ENCODE data around the gene HAUS3. TPM values are rescaled to one million over a fixed set of nuclear protein-coding genes. Genes with fewer than 3 reads are reported as not detected.

Gene HAUS3
- total RNA-seq, 2 donors from 2014 or later: 3.7 to 4.1 TPM

- peak; percentile 76 for DNase-seq (ENCODE audit: low spot score)
- no peaks in the 10 kb centered on the region for H3K9me3 ChIP-seq
- H3K27ac ChIP-seq: peak overlapping the region; percentile 44 to 69
- no peak overlapping the region for H3K4me3 ChIP-seq
- no peaks in the 10 kb centered on the region for H3K36me3 ChIP-seq
- no peak for TF ChIP-seq CTCF (IDR thresholded peaks at IDR 0.05)
- peaks cover 0 to 55% of the 10 kb centered on the region in 2 donors for H3K4me1 ChIP-seq
- no peaks in the 10 kb centered on the region for H3K27me3 ChIP-seq
These were observed 24.3 kb upstream of the HAUS3 start for GRCh38 chr4:2266181-2266580.

GRCh38 chr4:2265113-2266110, 23.5 kb upstream of the HAUS3 start:
- H3K36me3 ChIP-seq: no peaks in the 10 kb centered on the region
- no peaks in the 10 kb centered on the region for H3K9me3 ChIP-seq
- H3K27ac ChIP-seq: peak overlapping the region; percentile 44 to 69
- TF ChIP-seq CTCF (IDR thresholded peaks at IDR 0.05): no peak
- peaks cover 0 to 59% of the 10 kb centered on the region in 2 donors for H3K4me1 ChIP-seq
- no peak overlapping the region for H3K4me3 ChIP-seq
- DNase-seq (ENCODE audit: low spot score): no peak
- H3K27me3 ChIP-seq: no peaks in the 10 kb centered on the region

GRCh38 chr4:2264481-2265041, 22.6 kb upstream of the HAUS3 start:
- Histone ChIP-seq H3K4me3 (no peak overlapping the region), H3K27me3 (no peaks in the 10 kb centered on the region), H3K4me1 (peaks cover 0 to 61% of the 10 kb centered on the region in 2 donors), H3K36me3 (no peaks in the 10 kb centered on the region), H3K9me3 (no peaks in the 10 kb centered on the region), H3K27ac (no peak overlapping the region)
- DNase-seq (ENCODE audit: low spot score): no peak
- TF ChIP-seq CTCF (IDR thresholded peaks at IDR 0.05): no peak

GRCh38 chr4:2263926-2264321, 22.0 kb upstream of the HAUS3 start:
- H3K27ac ChIP-seq: no peak overlapping the region
- H3K36me3 ChIP-seq: no peaks in the 10 kb centered on the region

GRCh38 chr4:2262944-2263250, 21.0 kb upstream of the HAUS3 start:
- no peak for DNase-seq (ENCODE audit: low spot score)
- no peak for TF ChIP-seq CTCF (IDR thresholded peaks at IDR 0.05)
- no peaks in the 10 kb centered on the region for H3K27me3 ChIP-seq
- H3K27ac ChIP-seq: peak overlapping the region; percentile 95 to 98
- peak overlapping the region; percentile 57 to 68 for H3K4me3 ChIP-seq
- H3K4me1 ChIP-seq: peaks cover 0 to 66% of the 10 kb centered on the region in 2 donors
- H3K36me3 ChIP-seq: no peaks in the 10 kb centered on the region
- no peaks in the 10 kb centered on the region for H3K9me3 ChIP-seq

More at GRCh38 chr4:2263926-2264321, 22.0 kb upstream of the HAUS3 start:
- peaks cover 0 to 62% of the 10 kb centered on the region in 2 donors for H3K4me1 ChIP-seq
- no peak for TF ChIP-seq CTCF (IDR thresholded peaks at IDR 0.05)
- no peak overlapping the region for H3K4me3 ChIP-seq
- DNase-seq (ENCODE audit: low spot score): no peak
- H3K27me3 ChIP-seq: no peaks in the 10 kb centered on the region
- H3K9me3 ChIP-seq: no peaks in the 10 kb centered on the region
